ENCODE results near the gene STX1B.
"Not testable (repeated sequence)": the region's sequence is repeated elsewhere in the genome, so short reads cannot be mapped to it uniquely, and the experiment has no call there.

The STX1B gene

GRCh38 chr16:31013292-31013691 is 2.9 kb upstream of the STX1B start:
- DNase-seq (ENCODE audit: low read depth, low spot score) = not testable (repeated sequence)

GRCh38 chr16:31011815-31012214 is 1.4 kb upstream of the STX1B start:
- DNase-seq (ENCODE audit: low read depth, low spot score) = not testable (repeated sequence)

- peak; percentile 37 for DNase-seq (ENCODE audit: low read depth, low spot score)
Observed at GRCh38 chr16:31009894-31010584, 399 bp downstream of the STX1B start.

GRCh38 chr16:31009120-31009519 is 1.3 kb downstream of the STX1B start:
- DNase-seq (ENCODE audit: low read depth, low spot score) = no peak

GRCh38 chr16:31008551-31008950 is 1.9 kb downstream of the STX1B start:
- DNase-seq (ENCODE audit: low read depth, low spot score) = no peak

- peak; percentile 91 for DNase-seq (ENCODE audit: low read depth, low spot score)
Observed at GRCh38 chr16:31008149-31008548, 2.3 kb downstream of the STX1B start.

GRCh38 chr16:31007684-31008083 is 2.8 kb downstream of the STX1B start:
- no peak for DNase-seq (ENCODE audit: low read depth, low spot score)

GRCh38 chr16:31006589-31006988 is 3.8 kb downstream of the STX1B start:
- no peak for DNase-seq (ENCODE audit: low read depth, low spot score)

GRCh38 chr16:31006086-31006385 is 4.4 kb downstream of the STX1B start:
- DNase-seq (ENCODE audit: low read depth, low spot score) = no peak

GRCh38 chr16:31005350-31006085 is 4.9 kb downstream of the STX1B start:
- no peak for DNase-seq (ENCODE audit: low read depth, low spot score)

- no peak for DNase-seq (ENCODE audit: low read depth, low spot score)
Observed at GRCh38 chr16:31004658-31005057, 5.8 kb downstream of the STX1B start.

- no peak for DNase-seq (ENCODE audit: low read depth, low spot score)
Observed at GRCh38 chr16:31003744-31004143, 6.7 kb downstream of the STX1B start.

- no peak for DNase-seq (ENCODE audit: low read depth, low spot score)
Observed at GRCh38 chr16:31002862-31003341, 7.5 kb downstream of the STX1B start.

- no peak for DNase-seq (ENCODE audit: low read depth, low spot score)
Observed at GRCh38 chr16:31002250-31002700, 8.2 kb downstream of the STX1B start.

- no peak for DNase-seq (ENCODE audit: low read depth, low spot score)
Observed at GRCh38 chr16:31001507-31002249, 8.8 kb downstream of the STX1B start.

- DNase-seq (ENCODE audit: low read depth, low spot score) = no peak
Observed at GRCh38 chr16:31000671-31001382, 9.6 kb downstream of the STX1B start.

- DNase-seq (ENCODE audit: low read depth, low spot score) = peak; percentile 48
Observed at GRCh38 chr16:30998852-30999761, 11.3 kb downstream of the STX1B start.

GRCh38 chr16:30997725-30998711 is 12.4 kb downstream of the STX1B start:
- peak; percentile 92 for DNase-seq (ENCODE audit: low read depth, low spot score)

GRCh38 chr16:30996985-30997724 is 13.3 kb downstream of the STX1B start:
- peak; percentile 86 for DNase-seq (ENCODE audit: low read depth, low spot score)
